Right lobe of liver (tissue), 4 donors: Measurements from ENCODE around the gene ZNF782.

Experiments used
- POLR2A ChIP-seq: fragments of 450-650 bp; IDR thresholded peaks from one replicate; pipeline ENCODE4 v1.6.1; 2017; ENCODE audit warnings: antibody characterized with exemption, mild to moderate bottlenecking
- TF ChIP-seq, protein P1 (sequence below), 4 donors: fragments of 200-600 bp in 3 of 4; fragments of 450-650 bp in 1 of 4; IDR thresholded peaks; one replicate each; pipeline versions ENCODE4 v1.5.1 to v1.8.0; 2016 to 2022; ENCODE audit warnings: antibody characterized with exemption in 4 of 4, mild to moderate bottlenecking in 2 of 4
- donor health status: DM: no; HTN: no; CAD: no.
- donor health status: DM: no; HTN: no; CAD: no.
- donor health status: DM: no; HTN: yes; CAD: no.

DNA sequence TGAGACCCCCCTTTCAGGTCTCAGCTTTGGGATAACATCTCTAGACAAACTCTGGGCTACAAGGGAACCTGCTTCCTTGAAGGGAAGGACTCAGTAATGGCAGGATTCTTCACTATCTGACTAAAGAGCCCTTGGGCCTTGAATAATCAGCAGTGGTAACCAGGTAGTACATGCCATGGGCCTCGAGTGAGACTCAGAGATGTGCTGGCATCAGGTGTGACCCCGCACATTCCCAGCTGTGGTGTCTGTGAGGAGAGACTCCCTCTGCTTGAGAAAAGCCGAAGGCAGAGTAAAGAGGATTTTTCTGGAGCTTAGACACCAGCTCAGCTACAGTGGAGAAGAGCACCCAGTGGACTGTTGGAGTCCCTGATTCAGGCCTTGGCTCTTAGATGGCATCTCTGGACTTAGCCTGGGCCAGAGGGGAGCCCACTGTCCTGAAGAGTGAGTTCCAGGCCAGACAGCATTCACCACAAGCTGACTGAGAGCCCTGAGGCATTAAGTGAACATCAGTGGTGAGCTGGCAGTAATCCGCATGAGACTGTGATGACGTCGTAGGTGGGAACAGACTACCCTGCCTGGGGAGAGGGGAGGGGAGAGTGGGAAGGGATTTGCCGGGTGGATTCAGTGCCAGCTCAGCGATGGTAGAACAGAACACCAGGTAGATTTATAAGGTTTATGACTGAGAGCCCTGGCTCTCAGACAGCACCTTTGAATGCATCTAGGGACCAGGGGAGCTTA is 5.3 kb upstream of the ZNF782 start:
- TF ChIP-seq, protein P1, sequence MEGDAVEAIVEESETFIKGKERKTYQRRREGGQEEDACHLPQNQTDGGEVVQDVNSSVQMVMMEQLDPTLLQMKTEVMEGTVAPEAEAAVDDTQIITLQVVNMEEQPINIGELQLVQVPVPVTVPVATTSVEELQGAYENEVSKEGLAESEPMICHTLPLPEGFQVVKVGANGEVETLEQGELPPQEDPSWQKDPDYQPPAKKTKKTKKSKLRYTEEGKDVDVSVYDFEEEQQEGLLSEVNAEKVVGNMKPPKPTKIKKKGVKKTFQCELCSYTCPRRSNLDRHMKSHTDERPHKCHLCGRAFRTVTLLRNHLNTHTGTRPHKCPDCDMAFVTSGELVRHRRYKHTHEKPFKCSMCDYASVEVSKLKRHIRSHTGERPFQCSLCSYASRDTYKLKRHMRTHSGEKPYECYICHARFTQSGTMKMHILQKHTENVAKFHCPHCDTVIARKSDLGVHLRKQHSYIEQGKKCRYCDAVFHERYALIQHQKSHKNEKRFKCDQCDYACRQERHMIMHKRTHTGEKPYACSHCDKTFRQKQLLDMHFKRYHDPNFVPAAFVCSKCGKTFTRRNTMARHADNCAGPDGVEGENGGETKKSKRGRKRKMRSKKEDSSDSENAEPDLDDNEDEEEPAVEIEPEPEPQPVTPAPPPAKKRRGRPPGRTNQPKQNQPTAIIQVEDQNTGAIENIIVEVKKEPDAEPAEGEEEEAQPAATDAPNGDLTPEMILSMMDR (IDR thresholded peaks at IDR 0.05), result no peak
- TF ChIP-seq POLR2A, result no peak
